Lower lobe of right lung (tissue), 2 donors: ENCODE results near the gene BPIFB3. TPM values are rescaled to one million over a fixed set of nuclear protein-coding genes. Genes with fewer than 3 reads are reported as not detected.
"Not testable (repeated sequence)": the region's sequence is repeated elsewhere in the genome, so short reads cannot be mapped to it uniquely, and the experiment has no call there.

Experiments
- ATAC-seq, 2 donors: fragments of 200-7000 bp; cut with Tn5 transposase; one replicate each; pipeline ENCODE4 v1.9.1; 2020 to 2022; ENCODE audit warnings: mild to moderate bottlenecking in 2 of 2, moderate library complexity in 2 of 2
- DNase-seq: peaks from one replicate; pipeline ENCODE4 v3.0.0-alpha.2; 2020
- H3K27ac ChIP-seq: fragments of 200-600 bp; one replicate; pipeline ENCODE4 v1.8.0; 2022
- H3K27me3 ChIP-seq: fragments of 200-600 bp; one replicate; pipeline ENCODE4 v1.8.0; 2022; ENCODE audit warnings: low read depth
- H3K36me3 ChIP-seq: fragments of 200-600 bp; one replicate; pipeline ENCODE4 v1.8.0; 2022; ENCODE audit warnings: mild to moderate bottlenecking
- H3K4me1 ChIP-seq: fragments of 200-600 bp; one replicate; pipeline ENCODE4 v1.8.0; 2022
- H3K4me3 ChIP-seq: fragments of 200-600 bp; one replicate; pipeline ENCODE4 v1.8.0; 2022; ENCODE audit warnings: mild to moderate bottlenecking
- H3K9me3 ChIP-seq: fragments of 200-600 bp; one replicate; pipeline ENCODE4 v1.8.0; 2022
- intact Hi-C: fragments of 100-400 bp; cut with DNase I; formaldehyde crosslinking; loops from one replicate; pipeline ENCODE4 v1.11.0; 2022
- total RNA-seq: library from RNA; stranded (reverse); fragmentation: NEBNext Ultra II Directional; extraction: Animal tissue kit (Norgen Biotek cat#: 25700); gene quantifications from one replicate; pipeline ENCODE4 v1.2.1, GENCODE V29; 2021
- TF ChIP-seq, protein P1 (sequence below): fragments of 200-600 bp; IDR thresholded peaks from one replicate; pipeline ENCODE4 v1.8.0; 2022; ENCODE audit warnings: antibody characterized with exemption, mild to moderate bottlenecking
- donor health status: DM: no; HTN: yes; CAD: no; lungs with severe emphysema.

The BPIFB3 gene
- total RNA-seq, 1 donor from 2014 or later = not detected

DNA sequence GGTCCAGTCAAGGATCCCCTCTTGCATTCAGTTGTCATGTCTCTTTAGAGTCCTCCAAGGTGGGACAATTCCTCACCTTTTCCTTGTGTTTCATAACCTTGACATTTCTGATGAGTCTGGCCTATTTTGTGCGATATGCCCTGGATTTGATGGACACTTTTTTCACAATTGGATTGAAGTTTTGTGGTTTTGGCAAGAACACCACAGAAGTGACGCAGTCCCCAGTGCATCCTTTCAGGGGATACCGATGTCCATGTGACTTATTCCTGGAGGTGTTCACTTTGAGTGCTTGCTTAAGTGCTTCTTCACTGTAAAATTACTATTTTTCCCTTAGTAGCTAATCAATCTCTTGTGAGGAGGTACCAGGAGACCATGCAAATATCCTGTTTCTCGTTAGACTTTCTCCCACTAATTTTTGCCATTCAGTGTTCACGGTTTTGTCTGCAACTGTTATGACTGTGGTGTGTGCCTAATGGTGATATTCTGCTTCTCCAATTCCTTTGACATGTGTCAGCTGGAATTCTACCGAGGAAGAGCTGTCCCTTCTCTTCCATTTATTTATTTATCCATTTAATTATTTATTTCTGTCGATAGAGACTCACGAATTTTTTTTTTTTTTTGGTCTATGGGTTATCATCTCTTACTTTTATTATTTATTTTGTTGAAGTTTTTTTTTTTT lies 56.6 kb downstream of the BPIFB3 start:
- H3K27me3 ChIP-seq = no peaks in the 10 kb centered on the region
- no peak overlapping the region for H3K27ac ChIP-seq
- intact Hi-C loops = no loop called here
- no peaks in the 10 kb centered on the region for H3K9me3 ChIP-seq
- DNase-seq = no peak
- H3K36me3 ChIP-seq = no peaks in the 10 kb centered on the region
- H3K4me3 ChIP-seq = no peak overlapping the region
- no peak for ATAC-seq
- H3K4me1 ChIP-seq = no peaks in the 10 kb centered on the region
- TF ChIP-seq, protein P1, sequence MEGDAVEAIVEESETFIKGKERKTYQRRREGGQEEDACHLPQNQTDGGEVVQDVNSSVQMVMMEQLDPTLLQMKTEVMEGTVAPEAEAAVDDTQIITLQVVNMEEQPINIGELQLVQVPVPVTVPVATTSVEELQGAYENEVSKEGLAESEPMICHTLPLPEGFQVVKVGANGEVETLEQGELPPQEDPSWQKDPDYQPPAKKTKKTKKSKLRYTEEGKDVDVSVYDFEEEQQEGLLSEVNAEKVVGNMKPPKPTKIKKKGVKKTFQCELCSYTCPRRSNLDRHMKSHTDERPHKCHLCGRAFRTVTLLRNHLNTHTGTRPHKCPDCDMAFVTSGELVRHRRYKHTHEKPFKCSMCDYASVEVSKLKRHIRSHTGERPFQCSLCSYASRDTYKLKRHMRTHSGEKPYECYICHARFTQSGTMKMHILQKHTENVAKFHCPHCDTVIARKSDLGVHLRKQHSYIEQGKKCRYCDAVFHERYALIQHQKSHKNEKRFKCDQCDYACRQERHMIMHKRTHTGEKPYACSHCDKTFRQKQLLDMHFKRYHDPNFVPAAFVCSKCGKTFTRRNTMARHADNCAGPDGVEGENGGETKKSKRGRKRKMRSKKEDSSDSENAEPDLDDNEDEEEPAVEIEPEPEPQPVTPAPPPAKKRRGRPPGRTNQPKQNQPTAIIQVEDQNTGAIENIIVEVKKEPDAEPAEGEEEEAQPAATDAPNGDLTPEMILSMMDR = no peak

DNA sequence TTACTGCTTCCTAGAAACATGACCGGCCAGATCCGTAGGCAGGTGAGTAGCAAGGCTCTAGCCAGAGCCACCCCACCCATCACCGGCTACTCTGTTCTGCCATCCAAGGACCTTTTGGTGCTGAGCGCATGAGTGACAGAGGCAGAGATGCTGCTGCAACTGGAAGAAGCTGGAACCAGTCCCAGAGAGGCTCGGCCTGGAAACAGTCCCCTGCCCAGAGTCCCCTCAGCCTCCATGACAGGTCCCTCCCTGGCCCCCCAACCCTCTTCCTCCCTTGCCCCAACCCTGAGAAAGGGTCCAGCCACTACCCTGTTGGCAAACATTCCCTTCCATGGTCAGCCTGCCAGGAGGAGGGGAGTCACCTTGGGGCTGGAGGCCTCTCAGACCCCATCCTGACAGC lies 57.6 kb downstream of the BPIFB3 start:
- H3K4me3 ChIP-seq = no peak overlapping the region
- no peak overlapping the region for H3K27ac ChIP-seq
- H3K27me3 ChIP-seq = no peaks in the 10 kb centered on the region
- no peaks in the 10 kb centered on the region for H3K36me3 ChIP-seq
- no peaks in the 10 kb centered on the region for H3K4me1 ChIP-seq
- no peak for DNase-seq
- TF ChIP-seq, protein P1 = no peak
- H3K9me3 ChIP-seq = no peaks in the 10 kb centered on the region
- intact Hi-C loops = no loop called here
- no peak for ATAC-seq

DNA sequence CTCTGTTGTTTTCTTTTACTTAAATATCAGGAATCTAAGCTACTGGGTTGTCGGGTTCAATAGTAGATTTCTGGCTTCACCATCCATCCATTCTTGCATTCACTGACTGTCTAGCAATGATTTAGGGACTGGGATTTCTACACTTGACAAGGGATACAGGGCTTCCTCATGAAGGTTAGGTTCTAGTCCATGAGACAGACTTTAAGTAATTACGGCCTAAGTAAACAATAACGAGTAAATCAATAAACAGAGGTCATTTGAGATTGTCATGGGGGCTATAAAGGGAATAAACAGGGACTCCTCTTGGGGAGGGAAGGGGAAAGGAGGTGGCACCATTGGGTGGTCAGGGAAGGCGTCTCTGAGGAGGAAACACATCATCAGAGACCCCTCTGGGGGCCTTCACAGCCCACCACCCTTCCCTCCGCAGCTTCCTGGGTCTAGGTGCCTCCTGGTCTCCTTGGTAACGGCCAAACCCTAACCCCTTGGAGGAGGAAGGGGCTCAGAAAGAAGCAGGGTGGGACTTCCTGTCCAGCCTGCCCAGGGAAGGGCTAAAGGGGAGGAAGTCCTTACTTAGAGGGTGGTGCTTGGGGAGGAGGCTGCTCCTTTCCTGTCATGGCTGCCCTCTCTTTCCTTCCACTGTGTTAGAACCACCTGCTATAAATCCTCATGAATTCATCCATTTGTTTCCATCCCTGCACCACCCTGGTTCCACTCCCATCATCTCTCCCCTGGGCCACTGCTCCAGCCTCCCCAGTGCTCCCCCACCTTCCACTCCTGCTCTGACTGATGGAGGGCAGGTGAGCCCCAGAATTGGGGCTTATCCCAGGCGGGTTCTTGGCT lies 59.1 kb downstream of the BPIFB3 start:
- intact Hi-C loops = no loop called here
- Histone ChIP-seq H3K4me3 (no peak overlapping the region), H3K27ac (no peak overlapping the region), H3K36me3 (no peaks in the 10 kb centered on the region), H3K9me3 (no peaks in the 10 kb centered on the region), H3K4me1 (no peaks in the 10 kb centered on the region), H3K27me3 (no peaks in the 10 kb centered on the region)
- ATAC-seq (no peak), DNase-seq (no peak)
- TF ChIP-seq, protein P1 = no peak

DNA sequence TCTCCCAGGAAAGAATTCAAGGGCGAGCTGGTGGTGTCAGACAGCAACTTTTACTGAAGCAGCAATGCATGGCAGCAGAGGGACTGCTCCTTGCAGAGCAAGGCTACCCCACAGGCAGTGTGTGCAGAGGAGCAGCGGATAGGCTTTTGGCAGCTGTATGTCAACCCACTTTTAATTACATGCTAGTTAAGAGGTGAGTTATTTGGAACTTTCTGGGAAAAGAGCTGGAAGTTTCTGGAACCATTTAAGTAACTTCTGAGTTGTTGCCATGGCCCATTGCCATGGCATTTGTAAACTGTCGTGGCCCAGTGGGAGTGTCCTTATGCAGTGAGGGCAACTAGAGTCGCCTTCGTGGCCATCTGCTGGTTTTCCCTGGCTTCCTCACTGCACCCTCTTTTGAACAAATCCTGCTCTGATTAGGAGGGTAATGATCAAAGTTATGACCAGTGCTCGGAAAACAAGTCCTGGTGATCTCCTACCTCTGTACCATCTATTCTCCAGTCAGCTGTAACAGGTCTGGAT lies 59.7 kb downstream of the BPIFB3 start:
- H3K4me3 ChIP-seq = no peak overlapping the region
- no peak overlapping the region for H3K27ac ChIP-seq
- intact Hi-C loops = no loop called here
- no peaks in the 10 kb centered on the region for H3K36me3 ChIP-seq
- ATAC-seq (no peak), DNase-seq (no peak)
- TF ChIP-seq, protein P1 = no peak
- H3K4me1 ChIP-seq = no peaks in the 10 kb centered on the region
- peaks cover 3% of the 10 kb centered on the region for H3K27me3 ChIP-seq
- H3K9me3 ChIP-seq = no peaks in the 10 kb centered on the region

DNA sequence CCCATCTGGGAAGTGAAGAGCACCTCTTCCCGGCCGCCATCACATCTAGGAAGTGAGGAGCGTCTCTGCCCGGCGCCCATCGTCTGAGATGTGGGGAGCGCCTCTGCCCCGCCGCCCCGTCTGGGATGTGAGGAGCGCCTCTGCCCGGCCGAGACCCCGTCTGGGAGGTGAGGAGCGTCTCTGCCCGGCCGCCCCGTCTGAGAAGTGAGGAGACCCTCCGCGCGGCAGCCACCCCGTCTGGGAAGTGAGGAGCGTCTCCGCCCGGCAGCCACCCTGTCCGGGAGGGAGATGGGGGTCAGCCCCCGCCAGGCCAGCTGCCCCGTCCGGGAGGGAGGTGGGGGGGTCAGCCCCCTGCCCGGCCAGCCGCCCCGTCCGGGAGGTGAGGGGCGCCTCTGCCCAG lies 61.8 kb downstream of the BPIFB3 start:
- H3K36me3 ChIP-seq, H3K4me3 ChIP-seq, ATAC-seq, intact Hi-C loops, H3K27me3 ChIP-seq, H3K4me1 ChIP-seq, DNase-seq, H3K9me3 ChIP-seq, H3K27ac ChIP-seq: not testable (repeated sequence)
